IMR-90 (cell line): Measurements from ENCODE around the gene CPB2. TPM values are rescaled to one million over a fixed set of nuclear protein-coding genes. Genes with fewer than 3 reads are reported as not detected.

Experiments used
- ATAC-seq: fragments of 200-7000 bp; cut with Tn5 transposase; 2 replicates; pipeline ENCODE4 v1.9.1; 2020; ENCODE audit warnings: low read depth, mild to moderate bottlenecking, moderate library complexity
- BruUV-seq: library from RNA; stranded (reverse); fragments of 400-500 nt; replicated peaks from 2 replicates; lab custom pipeline; 2021; lab: Mats Ljungman, UMichigan
- CTCF ChIA-PET: fragments of 300-600 bp; formaldehyde crosslinking; extraction: SDS; loops from one replicate; lab custom pipeline; 2021; ENCODE audit warnings: antibody characterized with exemption; lab: Yijun Ruan, JAX
- POLR2A ChIA-PET: fragments of 300-600 bp; sonication (Branson Sonifier 250); formaldehyde crosslinking; loops from one replicate; lab custom pipeline; 2022; ENCODE audit warnings: antibody characterized with exemption; ENCODE audit not compliant: unreplicated experiment; lab: Charles Lee
- DNase-seq: peaks from one replicate; pipeline ENCODE4 v3.0.0; 2013
- H2AFZ ChIP-seq: replicated peaks from 2 replicates; pipeline ENCODE3; 2013; ENCODE audit warnings: low read length, mild to moderate bottlenecking; ENCODE audit not compliant: poor library complexity
- H2AK5ac ChIP-seq: 2 replicates; pipeline ENCODE4 v1.6.1; 2013; ENCODE audit warnings: low read depth, low read length, inconsistent platforms
- H2AK9ac ChIP-seq: replicated peaks from 2 replicates; pipeline ENCODE3; 2013; ENCODE audit warnings: mild to moderate bottlenecking, low read depth, low read length, moderate library complexity; ENCODE audit not compliant: poor library complexity
- H2BK120ac ChIP-seq: 2 replicates; pipeline ENCODE4 v1.6.1; 2013; ENCODE audit warnings: low read depth, low read length, inconsistent platforms
- H2BK15ac ChIP-seq: 3 replicates; pipeline ENCODE4 v1.6.1; 2013; ENCODE audit warnings: low read depth, low read length, inconsistent platforms
- H2BK20ac ChIP-seq: 2 replicates; pipeline ENCODE4 v1.6.1; 2013; ENCODE audit warnings: low read depth, mild to moderate bottlenecking, inconsistent platforms, low read length, moderate library complexity
- H2BK5ac ChIP-seq: 2 replicates; pipeline ENCODE4 v1.6.1; 2013; ENCODE audit warnings: mild to moderate bottlenecking, low read depth, low read length, inconsistent platforms; ENCODE audit not compliant: poor library complexity, severe bottlenecking
- H3K14ac ChIP-seq: replicated peaks from 2 replicates; pipeline ENCODE4 v1.6.1; 2013; ENCODE audit warnings: low read depth, low read length, inconsistent platforms
- H3K18ac ChIP-seq: 2 replicates; pipeline ENCODE4 v1.6.1; 2013; ENCODE audit warnings: low read depth, low read length, control low read depth
- H3K23ac ChIP-seq: 2 replicates; pipeline ENCODE4 v1.6.1; 2013; ENCODE audit warnings: low read depth, low read length, inconsistent platforms
- H3K27ac ChIP-seq: 2 replicates; pipeline ENCODE4 v1.5.1; 2013; ENCODE audit warnings: mild to moderate bottlenecking, control low read depth, low read length; ENCODE audit not compliant: insufficient read depth
- H3K27me3 ChIP-seq: 2 replicates; pipeline ENCODE4 v1.6.1; 2013; ENCODE audit warnings: low read length; ENCODE audit not compliant: control insufficient read depth, insufficient read depth
- H3K36me3 ChIP-seq: 2 replicates; pipeline ENCODE4 v1.6.1; 2013; ENCODE audit warnings: low read length, mixed read lengths; ENCODE audit not compliant: control insufficient read depth, insufficient read depth
- H3K4ac ChIP-seq: 2 replicates; pipeline ENCODE4 v1.6.1; 2013; ENCODE audit warnings: low read depth, low read length, inconsistent platforms
- H3K4me1 ChIP-seq: 2 replicates; pipeline ENCODE4 v1.6.1; 2013; ENCODE audit warnings: low read length, mixed read lengths; ENCODE audit not compliant: control insufficient read depth, insufficient read depth
- H3K4me2 ChIP-seq: 2 replicates; pipeline ENCODE4 v1.6.1; 2013; ENCODE audit warnings: low read depth, mild to moderate bottlenecking, control low read depth, low read length, moderate library complexity
- H3K4me3 ChIP-seq: 2 replicates; pipeline ENCODE4 v1.5.1; 2013; ENCODE audit warnings: low read depth, mild to moderate bottlenecking, control low read depth, low read length, moderate library complexity; ENCODE audit not compliant: insufficient read depth
- H3K56ac ChIP-seq: 2 replicates; pipeline ENCODE4 v1.6.1; 2013; ENCODE audit warnings: low read length, inconsistent platforms; ENCODE audit not compliant: insufficient read depth; ENCODE audit errors: extremely low read depth
- H3K79me1 ChIP-seq, 2 experiments: 2 replicates each; pipeline ENCODE4 v1.6.1; 2013; ENCODE audit warnings: low read length in 2 of 2, inconsistent platforms in 1 of 2, low read depth in 1 of 2
- H3K9ac ChIP-seq: 2 replicates; pipeline ENCODE4 v1.6.1; 2013; ENCODE audit warnings: low read depth, low read length, control low read depth
- H3K9me1 ChIP-seq: 2 replicates; pipeline ENCODE4 v1.6.1; 2013; ENCODE audit warnings: low read length, inconsistent platforms; ENCODE audit not compliant: insufficient read depth
- H3K9me3 ChIP-seq: 2 replicates; pipeline ENCODE4 v1.6.1; 2013; ENCODE audit warnings: low read length; ENCODE audit not compliant: control insufficient read depth, insufficient read depth
- H4K20me1 ChIP-seq: 2 replicates; pipeline ENCODE4 v1.6.1; 2013; ENCODE audit warnings: low read length, inconsistent platforms; ENCODE audit not compliant: insufficient read depth
- H4K5ac ChIP-seq: 2 replicates; pipeline ENCODE4 v1.6.1; 2013; ENCODE audit warnings: mild to moderate bottlenecking, low read depth, low read length, control low read depth
- H4K8ac ChIP-seq, 2 experiments: 2 replicates each; pipeline ENCODE4 v1.6.1; 2013; ENCODE audit warnings: low read depth in 2 of 2, low read length in 2 of 2, control low read depth in 1 of 2, inconsistent platforms in 1 of 2
- H4K91ac ChIP-seq: 2 replicates; pipeline ENCODE4 v1.6.1; 2013; ENCODE audit warnings: low read depth, low read length, inconsistent platforms; ENCODE audit not compliant: insufficient read depth
- MXI1 ChIP-seq: IDR thresholded peaks from 2 replicates; pipeline ENCODE4 v1.6.1; 2012; ENCODE audit warnings: low read depth, mild to moderate bottlenecking, low read length, moderate library complexity, borderline replicate concordance
- NFE2L2 ChIP-seq: fragments of 150-350 bp; IDR thresholded peaks from 2 replicates; pipeline ENCODE4 v1.6.1; 2016; ENCODE audit warnings: low read depth, mild to moderate bottlenecking, low read length
- RAD21 ChIP-seq: IDR thresholded peaks from 2 replicates; pipeline ENCODE4 v1.6.1; 2012; ENCODE audit warnings: low read length, improper control_type of control experiment
- RCOR1 ChIP-seq: IDR thresholded peaks from 2 replicates; pipeline ENCODE4 v1.6.1; 2012; ENCODE audit warnings: mild to moderate bottlenecking, low read length, improper control_type of control experiment; ENCODE audit not compliant: insufficient replicate concordance
- dilution Hi-C: fragments of 300-500 bp; cut with HindIII; formaldehyde crosslinking; loops from one replicate; pipeline ENCODE4 v1.14.3; 2018; ENCODE audit warnings: low sequenced_read_pairs; ENCODE audit not compliant: unreplicated experiment
- in situ Hi-C: fragments of 300-500 bp; cut with MboI; formaldehyde crosslinking; loops from 3 replicates; pipeline ENCODE4 v1.14.3; 2019; ENCODE audit warnings: low sequenced_read_pairs, inconsistent platforms, mixed read lengths
- intact Hi-C: fragments of 100-400 bp; cut with micrococcal nuclease; formaldehyde crosslinking; loops from 2 replicates; pipeline ENCODE4 v1.10.0; 2022
- polyA plus RNA-seq, 3 experiments: library from polyadenylated mRNA; depleted of rRNA; stranded (reverse); fragments of >200 nt; gene quantifications; 2 replicates each; pipeline ENCODE4 v1.2.3, GENCODE V29; 2012; ENCODE audit warnings: low replicate concordance in 1 of 3
- total RNA-seq: library from RNA; depleted of rRNA; stranded (reverse); fragments of >200 nt; gene quantifications from 2 replicates; pipeline ENCODE4 v1.2.3, GENCODE V29; 2012

CPB2 gene
- total and polyA plus RNA-seq, 2 of the 4 experiments (the other 2 are of a cell fraction): not detected

- Histone ChIP-seq H3K4me3 (no peak overlapping the region), H3K27me3 (no peaks in the 10 kb centered on the region), H3K79me1 (no peaks in the 10 kb centered on the region; a peak in 1 of 4 replicates), H3K56ac (no peak overlapping the region), H2BK15ac (no peak overlapping the region), H3K36me3 (no peaks in the 10 kb centered on the region), H2BK120ac (no peak overlapping the region), H3K9ac (no peak overlapping the region), H2AK9ac (no peak overlapping the region), H3K9me1 (no peaks in the 10 kb centered on the region), H3K18ac (no peak overlapping the region), H4K8ac (no peak overlapping the region), H2BK5ac (no peak overlapping the region), H4K91ac (no peak overlapping the region), H3K14ac (no peak overlapping the region), H3K4ac (no peak overlapping the region), H2AK5ac (no peak overlapping the region), H2AFZ (no peak overlapping the region), H4K5ac (no peak overlapping the region), H2BK20ac (no peak overlapping the region), H3K27ac (no peak overlapping the region), H3K23ac (no peak overlapping the region), H3K4me1 (no peaks in the 10 kb centered on the region), H4K20me1 (no peaks in the 10 kb centered on the region), H3K9me3 (no peaks in the 10 kb centered on the region), H3K4me2 (no peak overlapping the region)
- ATAC-seq: no peak
- dilution Hi-C loops: no loop called here
- in situ Hi-C loops: no loop called here
- CTCF ChIA-PET: no interaction called here
- no peak for DNase-seq
- BruUV-seq: no TSS peak
- intact Hi-C loops: loop anchor here (10.0 kb wide), 1 partner anchor 285 kb away; no protein-coding TSS in a partner anchor
- POLR2A ChIA-PET: no interaction called here
- no peak for TF ChIP-seq MXI1
- no peak for TF ChIP-seq NFE2L2
- no peak for TF ChIP-seq RAD21
- no peak for TF ChIP-seq RCOR1
Measured at GRCh38 chr13:46059405-46059804, 45.4 kb downstream of the CPB2 start.
